Measurements from ENCODE around the gene ZC3H8. TPM values are rescaled to one million over a fixed set of nuclear protein-coding genes. Genes with fewer than 3 reads are reported as not detected.

The ZC3H8 gene
- total RNA-seq, 6 experiments from 2014 or later, result 3.4 to 34.4 (median 4.5) TPM

DNA sequence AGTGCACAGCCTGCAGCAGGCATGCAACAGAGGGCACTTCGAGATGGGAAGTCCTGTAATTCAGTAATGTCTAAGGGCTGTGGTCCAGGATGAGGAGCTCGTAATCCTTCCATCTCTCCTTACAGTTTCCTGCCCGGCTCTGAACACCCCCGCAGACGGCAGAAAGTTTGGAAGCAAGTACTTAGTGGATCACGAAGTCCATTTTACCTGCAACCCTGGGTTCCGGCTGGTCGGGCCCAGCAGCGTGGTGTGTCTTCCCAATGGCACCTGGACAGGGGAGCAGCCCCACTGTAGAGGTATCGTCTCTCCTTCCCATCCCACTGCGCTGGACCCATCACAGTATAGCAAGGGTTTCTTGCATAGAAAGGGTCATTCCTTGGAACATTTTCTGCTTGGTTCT, 90.0 kb downstream of the ZC3H8 start:
- 89% methylated on average over 7 of the region's 11 CpGs for WGBS (ENCODE audit: insufficient coverage, low coverage, low lambda C conversion rate, missing lambda C conversion rate)
- Histone ChIP-seq H3K4me3 (no peak overlapping the region), H3K9me3 (no peaks in the 10 kb centered on the region), H3K27me3 (no peaks in the 10 kb centered on the region), H3K27ac (no peak overlapping the region), H3K4me1 (no peaks in the 10 kb centered on the region), H3K36me3 (no peaks in the 10 kb centered on the region)
- no peak for TF ChIP-seq POLR2A (IDR thresholded peaks at IDR 0.05)
- TF ChIP-seq, protein P1, sequence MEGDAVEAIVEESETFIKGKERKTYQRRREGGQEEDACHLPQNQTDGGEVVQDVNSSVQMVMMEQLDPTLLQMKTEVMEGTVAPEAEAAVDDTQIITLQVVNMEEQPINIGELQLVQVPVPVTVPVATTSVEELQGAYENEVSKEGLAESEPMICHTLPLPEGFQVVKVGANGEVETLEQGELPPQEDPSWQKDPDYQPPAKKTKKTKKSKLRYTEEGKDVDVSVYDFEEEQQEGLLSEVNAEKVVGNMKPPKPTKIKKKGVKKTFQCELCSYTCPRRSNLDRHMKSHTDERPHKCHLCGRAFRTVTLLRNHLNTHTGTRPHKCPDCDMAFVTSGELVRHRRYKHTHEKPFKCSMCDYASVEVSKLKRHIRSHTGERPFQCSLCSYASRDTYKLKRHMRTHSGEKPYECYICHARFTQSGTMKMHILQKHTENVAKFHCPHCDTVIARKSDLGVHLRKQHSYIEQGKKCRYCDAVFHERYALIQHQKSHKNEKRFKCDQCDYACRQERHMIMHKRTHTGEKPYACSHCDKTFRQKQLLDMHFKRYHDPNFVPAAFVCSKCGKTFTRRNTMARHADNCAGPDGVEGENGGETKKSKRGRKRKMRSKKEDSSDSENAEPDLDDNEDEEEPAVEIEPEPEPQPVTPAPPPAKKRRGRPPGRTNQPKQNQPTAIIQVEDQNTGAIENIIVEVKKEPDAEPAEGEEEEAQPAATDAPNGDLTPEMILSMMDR (IDR thresholded peaks at IDR 0.05), result no peak
- ATAC-seq (no peak), DNase-seq (no peak)
- intact Hi-C loops (cut with DNase I), result no loop called here

DNA sequence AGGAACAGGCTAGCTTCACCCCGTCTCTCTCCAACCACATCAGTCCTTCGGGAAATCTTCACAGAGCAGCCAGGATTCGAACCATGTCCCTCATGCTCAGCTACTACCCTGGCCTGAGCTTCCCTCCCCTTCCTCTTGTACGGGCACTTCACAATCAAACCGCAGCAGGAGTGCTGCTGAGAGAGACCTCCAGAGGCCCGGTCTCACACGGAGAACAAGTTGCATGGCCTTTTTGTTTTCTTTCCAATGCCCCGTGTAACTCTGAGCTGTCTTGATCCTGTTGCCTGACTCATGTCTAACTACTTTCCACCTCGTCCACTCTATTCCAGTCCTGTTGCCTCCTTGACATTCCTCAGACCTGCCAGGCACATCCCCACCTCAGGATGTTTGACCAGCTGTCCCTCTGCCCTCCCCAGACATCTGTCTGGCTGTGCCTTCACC, 91.3 kb downstream of the ZC3H8 start:
- Histone ChIP-seq H3K4me3 (no peak overlapping the region), H3K9me3 (no peaks in the 10 kb centered on the region), H3K36me3 (no peaks in the 10 kb centered on the region), H3K27me3 (no peaks in the 10 kb centered on the region), H3K27ac (no peak overlapping the region), H3K4me1 (no peaks in the 10 kb centered on the region)
- ATAC-seq (no peak), DNase-seq (no peak)
- 74% methylated on average over 8 of the region's 9 CpGs for WGBS (ENCODE audit: insufficient coverage, low coverage, low lambda C conversion rate, missing lambda C conversion rate)
- TF ChIP-seq, protein P1 (IDR thresholded peaks at IDR 0.05), result no peak
- no peak for TF ChIP-seq POLR2A (IDR thresholded peaks at IDR 0.05)
- intact Hi-C loops (cut with DNase I), result no loop called here

DNA sequence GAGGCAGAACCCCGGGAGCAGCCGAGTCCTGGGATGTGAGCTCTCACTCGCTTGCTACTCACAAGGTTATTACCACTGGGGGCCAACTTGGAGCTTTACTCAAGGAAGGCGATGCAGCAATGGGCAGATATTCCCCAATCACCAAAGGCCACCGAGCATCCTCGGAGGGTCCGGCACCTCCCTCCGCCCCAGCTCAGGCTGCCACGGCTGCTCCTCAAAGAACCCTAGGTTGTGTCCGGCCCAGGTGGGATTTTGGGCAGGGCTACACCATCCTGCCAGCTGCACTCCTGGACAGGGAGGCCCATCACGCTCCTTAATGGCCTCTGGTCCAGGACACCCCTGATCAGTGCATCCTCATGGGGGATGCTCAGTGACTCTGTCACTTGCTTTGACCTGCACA, 91.9 kb downstream of the ZC3H8 start:
- H3K27ac ChIP-seq, result no peak overlapping the region
- no peak for ATAC-seq
- no peaks in the 10 kb centered on the region for H3K36me3 ChIP-seq
- H3K9me3 ChIP-seq, result no peaks in the 10 kb centered on the region
- H3K4me3 ChIP-seq, result no peak overlapping the region
- H3K4me1 ChIP-seq, result no peaks in the 10 kb centered on the region
- intact Hi-C loops (cut with DNase I), result no loop called here
- WGBS (ENCODE audit: insufficient coverage, low coverage, low lambda C conversion rate, missing lambda C conversion rate), result 88% methylated on average over 5 of the region's 11 CpGs
- no peaks in the 10 kb centered on the region for H3K27me3 ChIP-seq
- TF ChIP-seq, protein P1 (IDR thresholded peaks at IDR 0.05), result no peak
- no peak for TF ChIP-seq POLR2A (IDR thresholded peaks at IDR 0.05)
- DNase-seq, result no peak

DNA sequence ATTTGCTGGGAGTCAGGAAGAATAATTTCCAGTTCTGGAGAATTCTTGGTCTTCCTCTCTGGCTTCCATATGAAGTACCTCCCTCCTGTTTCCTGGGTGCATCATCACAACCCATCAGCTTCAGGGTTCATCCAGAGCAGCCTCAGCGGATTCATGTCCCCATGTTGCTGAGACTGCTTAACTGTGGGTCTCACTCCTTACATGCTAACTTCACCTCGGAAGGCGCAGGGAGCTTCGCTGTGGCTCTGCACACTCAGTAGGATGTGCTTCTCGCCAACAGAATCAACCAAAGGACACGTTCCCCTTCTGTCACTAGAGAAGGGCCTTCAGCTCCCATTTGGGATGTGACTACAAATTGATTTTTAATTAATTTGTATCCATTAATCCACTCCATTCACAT, 92.5 kb downstream of the ZC3H8 start:
- TF ChIP-seq, protein P1 (IDR thresholded peaks at IDR 0.05), result no peak
- no peak for TF ChIP-seq POLR2A (IDR thresholded peaks at IDR 0.05)
- no peak for DNase-seq
- no peaks in the 10 kb centered on the region for H3K4me1 ChIP-seq
- H3K4me3 ChIP-seq, result no peak overlapping the region
- H3K36me3 ChIP-seq, result no peaks in the 10 kb centered on the region
- intact Hi-C loops (cut with DNase I), result no loop called here
- H3K9me3 ChIP-seq, result no peaks in the 10 kb centered on the region
- WGBS (ENCODE audit: insufficient coverage, low coverage, low lambda C conversion rate, missing lambda C conversion rate), result 90% methylated on average over 2 of the region's 6 CpGs
- no peak overlapping the region for H3K27ac ChIP-seq
- no peak for ATAC-seq
- H3K27me3 ChIP-seq, result no peaks in the 10 kb centered on the region

Other genes with a start within 250 kb of the ZC3H8 start
- 10 to 100 TPM in 3 of 6 experiments, 1 to 10 TPM in 3; 5.4 to 18.0 (median 8.8) TPM for gene TMEM87B, start 199.8 kb downstream of the ZC3H8 start, total RNA-seq
- 1 to 10 TPM; 1.2 to 5.4 (median 2.9) TPM for gene FBLN7, start 116.7 kb downstream of the ZC3H8 start, total RNA-seq
- gene ZC3H6, start 20.6 kb upstream of the ZC3H8 start, total RNA-seq, result 1 to 10 TPM; 1.2 to 4.3 (median 2.5) TPM
- 1 to 10 TPM; 5.1 to 9.3 (median 7.0) TPM for gene RGPD8, start 178.6 kb upstream of the ZC3H8 start, total RNA-seq
- gene TTL, start 227.1 kb upstream of the ZC3H8 start, total RNA-seq, result 10 to 100 TPM in 5 of 6 experiments, 1 to 10 TPM in 1; 8.1 to 29.6 (median 15.6) TPM

Measured in right lobe of liver (tissue), 6 donors.